Measurements from ENCODE around the gene OR51Q1. TPM values are rescaled to one million over a fixed set of nuclear protein-coding genes. Genes with fewer than 3 reads are reported as not detected.

The OR51Q1 gene
- total RNA-seq, 2 donors from 2014 or later, result not detected

Other genes starting within 250 kb of the OR51Q1 start
- gene OR51V1, start 221.4 kb upstream of the OR51Q1 start, total RNA-seq, result not detected
- gene HBB, start 195.0 kb upstream of the OR51Q1 start, total RNA-seq, result not detected
- gene HBD, start 187.6 kb upstream of the OR51Q1 start, total RNA-seq, result 1 to 10 TPM in 1 of 2 donors, not detected in 1; 1.6 TPM
- gene HBG1, start 172.3 kb upstream of the OR51Q1 start, total RNA-seq, result not detected
- under 1 TPM in 1 of 2 donors, not detected in 1; 0.41 TPM for gene HBG2, start 167.3 kb upstream of the OR51Q1 start, total RNA-seq
- not detected for gene HBE1, start 152.2 kb upstream of the OR51Q1 start, total RNA-seq
- gene OR51B4, start 120.2 kb upstream of the OR51Q1 start, total RNA-seq, result not detected
- gene OR51B2, start 97.8 kb upstream of the OR51Q1 start, total RNA-seq, result not detected
- gene OR51B5, start 78.6 kb upstream of the OR51Q1 start, total RNA-seq, result under 1 TPM in 1 of 2 donors, not detected in 1; 0.34 TPM
- not detected for gene OR51B6, start 70.6 kb upstream of the OR51Q1 start, total RNA-seq
- gene OR51M1, start 38.3 kb upstream of the OR51Q1 start, total RNA-seq, result not detected
- not detected for gene OR51I1, start 19.4 kb downstream of the OR51Q1 start, total RNA-seq
- gene OR51I2, start 27.2 kb downstream of the OR51Q1 start, total RNA-seq, result not detected
- not detected for gene OR52D1, start 66.6 kb downstream of the OR51Q1 start, total RNA-seq
- under 1 TPM; 0.10 to 0.25 TPM for gene UBQLN3, start 87.8 kb downstream of the OR51Q1 start, total RNA-seq
- gene UBQLNL, start 94.6 kb downstream of the OR51Q1 start, total RNA-seq, result under 1 TPM; 0.21 to 0.32 TPM
- gene OR52H1, start 126.4 kb downstream of the OR51Q1 start, total RNA-seq, result under 1 TPM in 1 of 2 donors, not detected in 1; 0.23 TPM
- gene OR52B6, start 158.8 kb downstream of the OR51Q1 start, total RNA-seq, result not detected
- gene TRIM6, start 174.5 kb downstream of the OR51Q1 start, total RNA-seq, result 1 to 10 TPM in 1 of 2 donors, under 1 TPM in 1; 0.80 to 1.6 TPM
- 10 to 100 TPM; 10.9 to 12.0 TPM for gene TRIM34, start 202.9 kb downstream of the OR51Q1 start, total RNA-seq

All from activated naive CD4-positive, alpha-beta T cell treated with anti-CD3 and anti-CD28 coated beads, Interleukin-2, amount 50 U/mL, for 72 hours (primary cell).